ENCODE results near the gene ANKRD33B.
A peak's percentile ranks its signal among the peaks of the same experiment; 100 is the strongest.

Gene ANKRD33B

DNA sequence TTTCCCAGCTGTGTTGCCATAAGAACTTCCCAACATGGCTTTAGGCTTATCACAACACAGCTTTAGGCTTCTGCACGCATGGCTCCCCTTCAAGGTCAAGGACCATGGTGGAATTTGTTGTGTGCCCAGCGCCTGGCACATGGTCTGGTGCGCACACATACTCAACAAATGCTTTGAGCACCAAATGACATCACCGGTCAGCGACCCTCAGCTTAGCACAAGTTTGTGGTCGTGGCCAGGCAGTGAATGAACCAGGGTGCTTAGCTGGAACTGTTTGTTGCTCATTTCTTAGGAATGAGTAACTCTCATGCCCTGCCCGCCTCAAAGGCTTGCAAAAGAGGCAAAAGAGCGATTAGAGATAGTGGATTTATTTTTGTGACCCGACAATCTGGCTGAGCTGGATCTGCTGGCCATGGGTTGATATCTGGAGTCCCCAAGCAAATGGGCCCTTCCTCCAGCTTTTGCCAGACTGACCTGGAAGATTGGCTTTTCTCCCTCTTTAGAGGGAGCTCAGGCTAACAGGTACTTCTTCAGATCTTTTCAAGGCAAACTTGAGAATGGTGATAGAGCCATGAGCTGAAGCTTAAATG lies 138.3 kb downstream of the ANKRD33B start:
- DNase-seq: peak in 1 of 4 experiments; percentile 13

DNA sequence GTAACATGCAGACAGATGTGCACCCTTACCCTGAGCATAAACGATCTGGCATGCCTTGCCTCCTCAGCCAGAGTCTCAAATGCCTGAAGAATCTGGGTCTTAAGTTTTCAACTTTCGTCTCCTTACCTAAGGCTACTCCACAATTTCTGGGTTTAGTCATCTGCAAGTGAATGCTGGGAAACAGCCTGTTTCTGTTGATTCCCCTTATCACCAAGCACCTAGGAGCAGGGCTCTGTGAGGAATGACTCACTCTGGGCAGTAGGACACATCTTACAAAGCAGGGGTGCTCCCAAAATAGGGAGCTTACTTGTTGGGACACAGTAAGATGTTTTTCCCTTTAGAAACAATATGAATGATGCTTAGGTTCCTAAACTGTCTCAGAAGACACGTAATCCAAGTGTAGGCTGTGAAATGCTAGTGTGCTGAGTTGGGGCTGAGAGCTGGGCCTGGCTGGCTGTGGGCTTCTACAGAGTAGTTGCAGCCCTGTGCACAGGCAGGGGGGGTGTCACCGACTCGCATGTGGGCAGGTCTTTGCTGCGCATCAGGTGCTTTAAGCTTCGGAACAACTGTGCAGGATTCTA lies 139.1 kb downstream of the ANKRD33B start:
- no peak for DNase-seq

DNA sequence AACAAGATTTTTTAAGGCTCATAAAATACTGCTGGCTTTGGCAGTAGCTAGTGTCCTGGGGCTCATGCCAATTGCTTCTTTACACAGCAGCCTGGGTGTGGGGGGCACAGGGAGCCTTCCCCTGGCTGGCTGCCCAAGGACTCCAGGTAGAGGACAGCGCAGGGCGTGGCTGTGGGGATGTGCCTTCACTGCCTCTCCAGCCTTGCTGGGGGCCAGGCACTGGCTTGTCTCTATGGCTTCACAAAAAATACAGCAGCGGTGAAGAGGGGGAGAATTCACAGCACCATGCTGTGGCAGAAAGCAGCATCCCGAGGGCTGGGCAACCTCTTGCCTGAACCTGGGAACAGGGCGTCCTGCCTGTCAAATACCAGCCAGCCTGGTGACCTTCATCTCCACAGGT lies 139.8 kb downstream of the ANKRD33B start:
- no peak for DNase-seq

DNA sequence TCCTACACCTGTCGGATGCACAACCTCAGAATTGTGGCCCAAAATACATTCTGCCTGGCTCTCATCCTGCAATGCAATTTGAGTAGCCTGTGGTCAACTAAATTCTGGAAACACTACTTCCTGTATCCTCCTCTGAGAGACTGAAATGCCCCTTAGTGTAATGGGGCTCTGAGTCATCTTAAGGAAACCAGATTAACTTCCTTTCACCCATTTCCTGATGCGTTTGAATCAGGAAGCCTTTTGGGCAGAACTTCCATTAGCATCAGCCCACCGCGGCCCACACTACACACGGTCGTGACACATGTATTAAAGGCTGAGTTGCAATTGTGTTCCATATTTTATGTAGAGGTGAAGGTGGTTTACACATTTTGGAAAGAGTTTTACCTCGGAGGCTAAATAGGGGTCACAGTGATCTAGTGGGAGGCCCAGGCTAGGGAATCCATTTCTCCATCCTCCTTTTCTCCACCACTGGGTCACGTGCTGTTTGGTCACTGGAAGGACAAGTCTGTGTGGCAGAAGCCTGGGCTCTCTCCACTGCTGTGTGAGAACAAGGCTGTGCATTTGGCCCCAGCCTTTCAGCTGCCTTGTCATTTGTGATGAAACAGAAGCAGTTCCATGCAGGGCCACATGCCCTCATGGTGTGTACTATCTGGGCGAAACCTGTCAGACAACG lies 141.2 kb downstream of the ANKRD33B start:
- DNase-seq: peak; percentile 50 to 87 (median 66)

DNA sequence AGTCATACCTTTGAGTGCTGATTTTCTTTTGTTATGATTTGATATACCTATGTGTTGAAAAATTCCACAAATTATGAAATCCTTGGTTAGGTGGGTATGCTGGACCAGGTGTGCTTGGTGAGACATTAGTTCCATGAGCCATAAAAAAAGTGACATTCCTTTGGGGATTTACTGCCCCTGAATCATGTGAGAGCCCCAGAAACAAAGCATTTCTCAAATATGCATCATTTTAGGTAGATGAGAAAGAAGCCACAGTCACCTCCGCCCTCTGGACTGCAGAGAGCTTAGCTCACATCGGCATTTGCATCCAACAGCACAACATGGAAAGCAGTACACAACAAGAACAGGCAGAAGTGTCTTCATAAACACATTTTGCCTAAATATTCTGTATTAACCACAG lies 141.9 kb downstream of the ANKRD33B start:
- DNase-seq: no peak

DNA sequence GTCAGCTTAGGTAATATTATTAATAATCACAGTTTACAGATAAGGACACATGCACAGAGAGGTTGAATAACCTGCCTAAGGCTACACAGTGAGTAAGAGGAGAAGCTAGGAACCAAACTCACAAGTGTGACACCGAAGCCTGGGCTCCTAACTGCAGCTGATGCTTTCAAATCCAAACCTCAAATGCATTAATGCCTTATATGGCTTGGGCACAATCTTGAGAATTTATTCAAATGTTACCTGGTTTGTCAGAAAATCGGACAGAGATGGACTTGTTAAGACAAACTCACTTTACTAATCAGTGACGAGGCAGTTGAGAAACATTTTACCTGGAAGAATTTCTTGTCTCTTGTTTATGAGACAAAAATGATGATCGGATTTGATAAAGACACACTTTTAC lies 142.5 kb downstream of the ANKRD33B start:
- DNase-seq: no peak

Data from suppressor macrophage (primary cell).